Astrocyte (in vitro differentiated cells and primary cell): ENCODE data around the gene SUPT20HL2. TPM values are rescaled to one million over a fixed set of nuclear protein-coding genes. Genes with fewer than 3 reads are reported as not detected.
"Not testable (repeated sequence)": the region's sequence is repeated elsewhere in the genome, so short reads cannot be mapped to it uniquely, and the experiment has no call there.

Source experiments
- DNase-seq: peaks from one replicate; pipeline ENCODE4 v3.0.0-alpha.2; 2010; ENCODE audit warnings: low read depth
- FAIRE-seq: peaks from 2 replicates; lab custom pipeline; 2011; peaks lifted over from hg19 to GRCh38; lab: Jason Lieb, UNC
- H2AFZ ChIP-seq: 2 replicates; pipeline ENCODE4 v1.6.0; 2012; ENCODE audit warnings: low read depth, low read length, inconsistent platforms
- H3K27ac ChIP-seq: 2 replicates; pipeline ENCODE4 v1.5.1; 2011; ENCODE audit warnings: low read depth, low read length, inconsistent platforms
- H3K27me3 ChIP-seq: 2 replicates; pipeline ENCODE4 v1.6.0; 2011; ENCODE audit warnings: low read length, inconsistent platforms; ENCODE audit not compliant: insufficient read depth
- H3K36me3 ChIP-seq: 2 replicates; pipeline ENCODE4 v1.5.1; 2011; ENCODE audit warnings: low read length, inconsistent platforms; ENCODE audit not compliant: insufficient read depth
- H3K4me1 ChIP-seq: 2 replicates; pipeline ENCODE4 v1.5.1; 2011; ENCODE audit warnings: low read length, inconsistent platforms; ENCODE audit not compliant: insufficient read depth
- H3K4me2 ChIP-seq: 2 replicates; pipeline ENCODE4 v1.6.0; 2012; ENCODE audit warnings: low read length, inconsistent platforms
- H3K4me3 ChIP-seq: 2 replicates; pipeline ENCODE4 v1.5.1; 2011; ENCODE audit warnings: low read depth, mild to moderate bottlenecking, low read length, inconsistent platforms; ENCODE audit not compliant: insufficient read depth
- H3K79me2 ChIP-seq: 2 replicates; pipeline ENCODE4 v1.6.0; 2012; ENCODE audit warnings: mild to moderate bottlenecking, low read length, inconsistent platforms; ENCODE audit not compliant: insufficient read depth
- H3K9ac ChIP-seq: 2 replicates; pipeline ENCODE4 v1.6.0; 2012; ENCODE audit warnings: mild to moderate bottlenecking, low read length, inconsistent platforms
- H3K9me3 ChIP-seq: 2 replicates; pipeline ENCODE4 v1.5.1; 2012; ENCODE audit warnings: low read depth, mild to moderate bottlenecking, low read length, inconsistent platforms; ENCODE audit not compliant: insufficient read depth
- H4K20me1 ChIP-seq: 2 replicates; pipeline ENCODE4 v1.6.0; 2012; ENCODE audit warnings: low read length, inconsistent platforms; ENCODE audit not compliant: insufficient read depth
- H3K27ac Mint-ChIP-seq: one replicate; pipeline ENCODE4 v1.8.0; 2021; ENCODE audit warnings: mild to moderate bottlenecking, mixed read lengths; ENCODE audit not compliant: unreplicated experiment
- H3K27me3 Mint-ChIP-seq: one replicate; pipeline ENCODE4 v1.8.0; 2021; ENCODE audit warnings: low read depth, mixed read lengths; ENCODE audit not compliant: unreplicated experiment
- H3K36me3 Mint-ChIP-seq: one replicate; pipeline ENCODE4 v1.8.0; 2021; ENCODE audit warnings: low read depth, mixed read lengths; ENCODE audit not compliant: unreplicated experiment
- H3K4me1 Mint-ChIP-seq: one replicate; pipeline ENCODE4 v1.8.0; 2021; ENCODE audit warnings: low read depth, mixed read lengths; ENCODE audit not compliant: unreplicated experiment
- H3K4me3 Mint-ChIP-seq: one replicate; pipeline ENCODE4 v1.8.0; 2021; ENCODE audit warnings: mild to moderate bottlenecking, moderate library complexity, mixed read lengths; ENCODE audit not compliant: unreplicated experiment
- H3K9me3 Mint-ChIP-seq: one replicate; pipeline ENCODE4 v1.8.0; 2021; ENCODE audit warnings: mild to moderate bottlenecking, mixed read lengths; ENCODE audit not compliant: unreplicated experiment
- CTCF ChIP-seq: IDR thresholded peaks from 2 replicates; pipeline ENCODE4 v1.5.1; 2011; ENCODE audit warnings: low read depth, mild to moderate bottlenecking, inconsistent platforms, low read length, moderate library complexity; ENCODE audit not compliant: insufficient read depth
- EZH2 ChIP-seq: IDR thresholded peaks from 2 replicates; pipeline ENCODE4 v1.6.1; 2012; ENCODE audit warnings: mild to moderate bottlenecking, low read length, inconsistent platforms; ENCODE audit not compliant: insufficient read depth
- total RNA-seq: library from RNA; stranded (reverse); gene quantifications from 2 replicates; pipeline ENCODE4 v1.2.1, GENCODE V29; 2021

The SUPT20HL2 gene
- total RNA-seq, 1 donor from 2014 or later = not detected

- Histone ChIP-seq H3K4me1 (no peaks in the 10 kb centered on the region), H3K9ac (no peak overlapping the region), H3K4me2 (no peak overlapping the region), H3K36me3 (no peaks in the 10 kb centered on the region), H3K4me3 (no peak overlapping the region), H4K20me1 (no peaks in the 10 kb centered on the region), H3K79me2 (no peaks in the 10 kb centered on the region), H3K27me3 (no peaks in the 10 kb centered on the region), H3K27ac (no peak overlapping the region), H2AFZ (no peak overlapping the region), H3K9me3 (no peaks in the 10 kb centered on the region)
- TF ChIP-seq CTCF (no peak), EZH2 (no peak)
- Mint-ChIP-seq H3K4me3 (no peak overlapping the region), H3K27me3 (peaks cover 5% of the 10 kb centered on the region), H3K9me3 (no peaks in the 10 kb centered on the region), H3K27ac (no peak overlapping the region), H3K4me1 (no peaks in the 10 kb centered on the region), H3K36me3 (no peaks in the 10 kb centered on the region)
- FAIRE-seq (no peak), DNase-seq (no peak)
Observed at GRCh38 chrX:24316111-24316510, 2.2 kb upstream of the SUPT20HL2 start.

- H3K79me2 ChIP-seq, H3K36me3 ChIP-seq, H3K9ac ChIP-seq, H3K27me3 Mint-ChIP-seq, H3K27ac Mint-ChIP-seq, H3K36me3 Mint-ChIP-seq, H3K4me1 ChIP-seq, H3K4me3 Mint-ChIP-seq, H3K4me1 Mint-ChIP-seq, H3K27ac ChIP-seq, H4K20me1 ChIP-seq, H3K27me3 ChIP-seq, H3K4me2 ChIP-seq, DNase-seq, H3K9me3 ChIP-seq, H3K4me3 ChIP-seq, FAIRE-seq, H3K9me3 Mint-ChIP-seq, H2AFZ ChIP-seq: not testable (repeated sequence)
Observed at GRCh38 chrX:24312249-24312607, 1.6 kb downstream of the SUPT20HL2 start.

GRCh38 chrX:24311507-24312248 lies 2.2 kb downstream of the SUPT20HL2 start:
- not testable (repeated sequence) for H3K4me2 ChIP-seq, H3K36me3 Mint-ChIP-seq, H3K9me3 Mint-ChIP-seq, H3K27ac Mint-ChIP-seq, H3K4me1 ChIP-seq, H3K27me3 Mint-ChIP-seq, H3K4me3 ChIP-seq, H4K20me1 ChIP-seq, DNase-seq, H3K79me2 ChIP-seq, H2AFZ ChIP-seq, FAIRE-seq, H3K27ac ChIP-seq, H3K27me3 ChIP-seq, H3K4me3 Mint-ChIP-seq, H3K4me1 Mint-ChIP-seq, H3K36me3 ChIP-seq, H3K9ac ChIP-seq, H3K9me3 ChIP-seq

- not testable (repeated sequence) for H3K27ac Mint-ChIP-seq, FAIRE-seq, H3K9ac ChIP-seq, H3K27ac ChIP-seq, H3K4me3 Mint-ChIP-seq, H4K20me1 ChIP-seq, H3K9me3 ChIP-seq, H3K27me3 ChIP-seq, DNase-seq, H3K4me1 ChIP-seq, H2AFZ ChIP-seq, H3K79me2 ChIP-seq, H3K36me3 ChIP-seq, H3K27me3 Mint-ChIP-seq, H3K9me3 Mint-ChIP-seq, H3K4me3 ChIP-seq, H3K4me2 ChIP-seq, H3K36me3 Mint-ChIP-seq, H3K4me1 Mint-ChIP-seq
Observed at GRCh38 chrX:24310916-24311315, 3.0 kb downstream of the SUPT20HL2 start.

GRCh38 chrX:24309580-24310374 lies 4.1 kb downstream of the SUPT20HL2 start:
- H3K4me2 ChIP-seq, H4K20me1 ChIP-seq, H2AFZ ChIP-seq, H3K9me3 ChIP-seq, H3K4me3 ChIP-seq, H3K27me3 ChIP-seq, H3K9ac ChIP-seq, H3K4me1 Mint-ChIP-seq, H3K36me3 Mint-ChIP-seq, H3K79me2 ChIP-seq, H3K4me3 Mint-ChIP-seq, H3K4me1 ChIP-seq, H3K27ac ChIP-seq, H3K9me3 Mint-ChIP-seq, H3K27me3 Mint-ChIP-seq, H3K36me3 ChIP-seq, H3K27ac Mint-ChIP-seq, DNase-seq, FAIRE-seq: not testable (repeated sequence)
